DOHH2 (cell line): ENCODE measurements around the gene TMSB15C.
"Not testable (repeated sequence)": the region's sequence is repeated elsewhere in the genome, so short reads cannot be mapped to it uniquely, and the experiment has no call there.

Experiments used
- H3F3A ChIP-seq: fragments of 200-600 bp; sonication (generic), shearing (Covaris generic); 2 replicates; pipeline ENCODE4 v1.6.0; 2016; ENCODE audit warnings: antibody characterized with exemption, mild to moderate bottlenecking; ENCODE audit not compliant: control insufficient read depth, insufficient read depth
- H3K27ac ChIP-seq: fragments of 200-600 bp; sonication (generic); 2 replicates; pipeline ENCODE4 v1.5.1; 2014; ENCODE audit warnings: low read depth, mild to moderate bottlenecking, low read length, moderate library complexity
- H3K27me3 ChIP-seq: fragments of 200-600 bp; sonication (generic); 2 replicates; pipeline ENCODE4 v1.6.1; 2014; ENCODE audit warnings: mild to moderate bottlenecking, low read length, mixed read lengths; ENCODE audit not compliant: control insufficient read depth
- H3K36me3 ChIP-seq: fragments of 200-600 bp; sonication (generic); 2 replicates; pipeline ENCODE4 v1.6.1; 2014; ENCODE audit warnings: mild to moderate bottlenecking, low read length, moderate library complexity, mixed read lengths; ENCODE audit not compliant: control insufficient read depth
- H3K4me1 ChIP-seq: fragments of 200-600 bp; sonication (generic); 2 replicates; pipeline ENCODE4 v1.6.1; 2014; ENCODE audit warnings: mild to moderate bottlenecking, low read length, mixed read lengths; ENCODE audit not compliant: control insufficient read depth
- H3K4me2 ChIP-seq: fragments of 200-600 bp; sonication (generic); 2 replicates; pipeline ENCODE4 v1.6.0; 2014; ENCODE audit warnings: mild to moderate bottlenecking, low read length, moderate library complexity
- H3K4me3 ChIP-seq: fragments of 200-600 bp; sonication (generic); 2 replicates; pipeline ENCODE4 v1.5.1; 2014; ENCODE audit warnings: mild to moderate bottlenecking, low read length, mixed read lengths
- H3K79me2 ChIP-seq: fragments of 200-600 bp; sonication (generic); 2 replicates; pipeline ENCODE4 v1.6.1; 2014; ENCODE audit warnings: mild to moderate bottlenecking, low read length, mixed read lengths; ENCODE audit not compliant: control insufficient read depth
- H3K9me2 ChIP-seq: fragments of 200-600 bp; sonication (generic); replicated peaks from 2 replicates; pipeline ENCODE4 v1.6.1; 2014; ENCODE audit warnings: mild to moderate bottlenecking, low read length, mixed read lengths; ENCODE audit not compliant: control insufficient read depth
- H3K9me3 ChIP-seq: fragments of 200-600 bp; sonication (generic); 2 replicates; pipeline ENCODE4 v1.6.1; 2014; ENCODE audit warnings: antibody characterized with exemption, low read length, mixed read lengths; ENCODE audit not compliant: control insufficient read depth, insufficient read depth
- H4K20me1 ChIP-seq: fragments of 200-600 bp; sonication (generic); 2 replicates; pipeline ENCODE4 v1.6.0; 2014; ENCODE audit warnings: low read depth, mild to moderate bottlenecking, antibody characterized with exemption, low read length, moderate library complexity; ENCODE audit not compliant: control insufficient read depth, insufficient read depth
- CTCF ChIP-seq: fragments of 200-600 bp; sonication (generic); IDR thresholded peaks from one replicate; pipeline ENCODE4 v1.5.1; 2014; ENCODE audit warnings: antibody characterized with exemption, mild to moderate bottlenecking, low read depth, low read length; ENCODE audit not compliant: poor library complexity, severe bottlenecking
- EZH2phosphoT487 ChIP-seq: fragments of 200-600 bp; sonication (generic); IDR thresholded peaks from 2 replicates; pipeline ENCODE4 v1.6.1; 2017; ENCODE audit warnings: borderline replicate concordance, mild to moderate bottlenecking, antibody characterized with exemption, low read length, moderate library complexity, mixed read lengths

TMSB15C gene

GRCh38 chrX:104085477-104085876 is 9.4 kb upstream of the TMSB15C start:
- no peak overlapping the region for H3K4me3 ChIP-seq
- no peak overlapping the region for H3K27ac ChIP-seq
- no peak overlapping the region for H3K4me2 ChIP-seq
- H3K79me2 ChIP-seq: no peaks in the 10 kb centered on the region
- H3K27me3 ChIP-seq: no peaks in the 10 kb centered on the region
- H3K9me3 ChIP-seq: no peaks in the 10 kb centered on the region
- H3K36me3 ChIP-seq: no peaks in the 10 kb centered on the region
- no peaks in the 10 kb centered on the region for H3K4me1 ChIP-seq
- H4K20me1 ChIP-seq: no peaks in the 10 kb centered on the region
- H3K9me2 ChIP-seq: no peaks in the 10 kb centered on the region
- no peaks in the 10 kb centered on the region for H3F3A ChIP-seq
- TF ChIP-seq CTCF: no peak
- TF ChIP-seq EZH2phosphoT487: no peak

- Histone ChIP-seq H3K9me2 (no peaks in the 10 kb centered on the region), H3F3A (no peaks in the 10 kb centered on the region), H3K4me3 (no peak overlapping the region), H3K36me3 (no peaks in the 10 kb centered on the region), H3K27me3 (no peaks in the 10 kb centered on the region), H3K4me2 (no peak overlapping the region), H3K27ac (no peak overlapping the region), H3K9me3 (no peaks in the 10 kb centered on the region), H3K4me1 (no peaks in the 10 kb centered on the region), H4K20me1 (no peaks in the 10 kb centered on the region), H3K79me2 (no peaks in the 10 kb centered on the region)
- TF ChIP-seq EZH2phosphoT487 (no peak), CTCF (no peak)
Observed at GRCh38 chrX:104084534-104085277, 8.7 kb upstream of the TMSB15C start.

GRCh38 chrX:104084063-104084462 is 8.0 kb upstream of the TMSB15C start:
- Histone ChIP-seq H4K20me1 (no peaks in the 10 kb centered on the region), H3K27ac (no peak overlapping the region), H3K4me1 (no peaks in the 10 kb centered on the region), H3F3A (no peaks in the 10 kb centered on the region), H3K4me2 (no peak overlapping the region), H3K9me2 (no peaks in the 10 kb centered on the region), H3K4me3 (no peak overlapping the region), H3K79me2 (no peaks in the 10 kb centered on the region), H3K36me3 (no peaks in the 10 kb centered on the region), H3K9me3 (no peaks in the 10 kb centered on the region), H3K27me3 (no peaks in the 10 kb centered on the region)
- TF ChIP-seq CTCF (no peak), EZH2phosphoT487 (no peak)

- not testable (repeated sequence) for H3K36me3 ChIP-seq, H3K9me3 ChIP-seq, H3K4me2 ChIP-seq, H3K27me3 ChIP-seq, H3K4me3 ChIP-seq, H3K4me1 ChIP-seq, H3K79me2 ChIP-seq, H3K9me2 ChIP-seq, H3K27ac ChIP-seq, H3F3A ChIP-seq, H4K20me1 ChIP-seq
Observed at GRCh38 chrX:104077854-104078253, 1.8 kb upstream of the TMSB15C start.

GRCh38 chrX:104062636-104063035 is 13.4 kb downstream of the TMSB15C start:
- not testable (repeated sequence) for H3K27me3 ChIP-seq

GRCh38 chrX:104054956-104055355 is 21.1 kb downstream of the TMSB15C start:
- H3K4me1 ChIP-seq, H3K4me2 ChIP-seq, H3K9me2 ChIP-seq, H3K36me3 ChIP-seq, H3K79me2 ChIP-seq, H3K9me3 ChIP-seq, H4K20me1 ChIP-seq, H3F3A ChIP-seq, H3K27me3 ChIP-seq, H3K4me3 ChIP-seq, H3K27ac ChIP-seq: not testable (repeated sequence)

More at GRCh38 chrX:104062636-104063035, 13.4 kb downstream of the TMSB15C start:
- H3K36me3 ChIP-seq, H3K79me2 ChIP-seq, H3K4me2 ChIP-seq, H3K27ac ChIP-seq, H3K4me1 ChIP-seq, H4K20me1 ChIP-seq, H3K9me3 ChIP-seq, H3F3A ChIP-seq, H3K9me2 ChIP-seq, H3K4me3 ChIP-seq: not testable (repeated sequence)
